RKO (cell line): ENCODE data around the gene NRSN2.

Experiments used
- DNase-seq: peaks from one replicate; pipeline ENCODE4 v3.0.0-alpha.2; 2016; ENCODE audit warnings: low spot score

The NRSN2 gene, protein sequence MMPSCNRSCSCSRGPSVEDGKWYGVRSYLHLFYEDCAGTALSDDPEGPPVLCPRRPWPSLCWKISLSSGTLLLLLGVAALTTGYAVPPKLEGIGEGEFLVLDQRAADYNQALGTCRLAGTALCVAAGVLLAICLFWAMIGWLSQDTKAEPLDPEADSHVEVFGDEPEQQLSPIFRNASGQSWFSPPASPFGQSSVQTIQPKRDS

DNA sequence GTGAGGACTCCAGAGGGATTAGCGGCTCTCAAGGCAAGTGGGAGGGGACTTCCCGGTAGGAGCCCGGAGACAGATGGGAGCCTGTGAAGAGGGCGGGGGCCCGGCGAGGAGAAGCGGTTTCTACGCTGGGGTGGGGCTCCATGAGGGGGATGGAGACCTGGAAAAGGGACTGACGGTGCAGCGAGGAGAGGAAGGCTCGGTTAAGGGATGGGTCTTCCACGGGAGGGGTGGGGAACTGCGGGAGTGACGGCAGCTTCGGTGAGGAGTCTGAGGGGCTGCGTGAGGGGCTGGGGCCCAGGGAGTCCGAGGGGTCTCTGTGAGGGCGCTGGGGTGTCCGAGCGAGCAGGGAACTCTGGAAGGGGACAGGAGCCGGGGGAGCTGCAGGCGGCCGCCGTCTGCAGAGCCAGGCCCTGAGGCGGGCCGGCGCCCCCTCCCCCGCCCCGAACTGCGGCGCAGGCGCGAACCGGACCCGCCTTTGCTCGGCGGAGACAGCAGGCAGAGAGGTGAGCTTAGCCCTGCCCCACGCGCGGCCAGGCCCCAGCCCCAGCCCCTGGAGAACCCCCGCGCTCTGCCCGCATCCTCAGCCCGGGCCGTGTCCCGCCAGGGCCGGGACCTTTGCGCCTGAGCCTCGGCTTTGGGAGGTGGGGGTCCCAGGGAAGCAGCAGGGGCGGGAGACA lies at the start of gene NRSN2:
Gene NRSN2 (plus strand): TSS at position 472 of the 677 bp plus-strand sequence. CDS start 2,533 bp downstream, outside the sequence.
- DNase-seq, result no peak

DNA sequence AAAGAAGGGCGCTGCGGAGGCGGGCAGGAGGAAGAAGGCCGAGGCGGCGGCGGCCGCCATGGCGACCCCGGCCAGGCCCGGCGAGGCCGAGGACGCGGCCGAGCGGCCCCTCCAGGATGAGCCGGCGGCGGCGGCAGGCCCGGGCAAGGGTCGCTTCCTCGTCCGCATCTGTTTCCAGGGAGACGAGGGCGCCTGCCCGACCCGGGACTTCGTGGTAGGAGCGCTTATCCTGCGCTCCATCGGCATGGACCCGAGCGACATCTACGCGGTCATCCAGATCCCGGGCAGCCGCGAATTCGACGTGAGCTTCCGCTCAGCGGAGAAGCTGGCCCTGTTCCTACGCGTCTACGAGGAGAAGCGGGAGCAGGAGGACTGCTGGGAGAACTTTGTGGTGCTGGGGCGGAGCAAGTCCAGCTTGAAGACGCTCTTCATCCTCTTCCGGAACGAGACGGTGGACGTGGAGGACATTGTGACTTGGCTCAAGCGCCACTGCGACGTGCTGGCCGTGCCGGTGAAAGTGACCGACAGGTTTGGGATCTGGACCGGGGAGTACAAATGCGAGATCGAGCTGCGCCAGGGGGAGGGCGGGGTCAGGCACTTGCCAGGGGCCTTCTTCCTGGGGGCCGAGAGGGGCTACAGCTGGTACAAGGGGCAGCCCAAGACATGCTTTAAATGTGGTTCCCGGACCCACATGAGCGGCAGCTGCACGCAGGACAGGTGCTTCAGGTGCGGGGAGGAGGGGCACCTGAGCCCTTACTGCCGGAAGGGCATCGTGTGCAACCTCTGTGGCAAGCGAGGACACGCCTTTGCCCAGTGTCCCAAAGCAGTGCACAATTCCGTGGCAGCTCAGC lies 48.8 kb upstream of the NRSN2 start:
- DNase-seq, result peak; percentile 83

- no peak for DNase-seq
These were observed 48.0 kb upstream of the NRSN2 start for GRCh38 chr20:298776-299391.

DNA sequence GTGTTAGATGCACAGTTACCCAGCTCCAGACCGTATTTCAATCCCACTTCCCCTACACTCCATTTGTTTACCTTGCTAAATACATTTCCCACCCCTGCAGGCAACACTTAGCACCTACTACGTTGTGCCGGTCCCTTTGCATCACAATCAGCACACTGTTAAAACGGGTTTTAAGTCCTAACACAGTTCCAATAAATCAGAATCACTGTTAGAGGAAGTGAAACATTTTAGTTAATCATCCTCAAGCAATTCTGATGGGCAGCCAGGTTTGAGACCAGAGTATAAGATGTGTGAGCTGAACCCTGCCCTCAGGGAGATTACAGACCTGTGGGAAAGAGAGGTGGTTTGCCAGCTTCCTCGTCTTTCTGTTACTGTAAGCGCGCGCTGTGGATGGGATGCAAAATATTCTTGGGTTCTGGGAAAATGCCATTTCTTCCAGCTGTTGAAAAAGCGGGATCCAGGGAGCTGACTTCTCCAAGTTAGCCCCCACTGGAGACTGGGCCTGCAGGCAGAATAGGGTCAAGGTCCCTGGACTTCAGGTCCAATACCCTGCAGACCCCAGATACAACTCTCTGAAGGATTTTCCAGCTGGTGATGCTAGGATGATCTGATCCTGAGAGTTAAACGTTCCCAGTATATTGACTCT lies 46.4 kb upstream of the NRSN2 start:
- no peak for DNase-seq

GRCh38 chr20:301886-302848 lies 44.7 kb upstream of the NRSN2 start:
- no peak for DNase-seq

GRCh38 chr20:305745-306144 lies 41.2 kb upstream of the NRSN2 start:
- DNase-seq, result no peak

GRCh38 chr20:308427-309038 lies 38.4 kb upstream of the NRSN2 start:
- DNase-seq, result no peak

GRCh38 chr20:309306-309840 lies 37.5 kb upstream of the NRSN2 start:
- DNase-seq, result no peak

GRCh38 chr20:309841-310644 lies 36.9 kb upstream of the NRSN2 start:
- no peak for DNase-seq

DNA sequence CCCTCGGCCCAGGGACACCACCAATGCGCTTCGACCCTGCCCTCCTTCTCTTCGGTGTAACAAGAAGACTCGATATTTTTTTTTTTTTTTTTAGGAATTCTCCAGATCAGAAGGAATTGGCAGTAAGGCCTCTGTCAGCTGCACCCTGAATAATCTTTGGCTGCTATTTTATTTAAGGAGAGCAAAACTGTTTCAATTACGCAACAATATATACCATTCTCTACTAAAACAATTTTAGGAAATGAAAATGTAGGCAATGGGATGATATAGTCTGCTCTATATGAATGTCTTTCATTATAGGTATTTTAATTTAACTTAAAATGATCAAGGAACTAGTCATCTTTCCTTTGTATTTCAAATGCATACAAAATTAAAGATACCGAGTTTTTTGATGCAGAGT lies 36.3 kb upstream of the NRSN2 start:
- DNase-seq, result no peak

DNA sequence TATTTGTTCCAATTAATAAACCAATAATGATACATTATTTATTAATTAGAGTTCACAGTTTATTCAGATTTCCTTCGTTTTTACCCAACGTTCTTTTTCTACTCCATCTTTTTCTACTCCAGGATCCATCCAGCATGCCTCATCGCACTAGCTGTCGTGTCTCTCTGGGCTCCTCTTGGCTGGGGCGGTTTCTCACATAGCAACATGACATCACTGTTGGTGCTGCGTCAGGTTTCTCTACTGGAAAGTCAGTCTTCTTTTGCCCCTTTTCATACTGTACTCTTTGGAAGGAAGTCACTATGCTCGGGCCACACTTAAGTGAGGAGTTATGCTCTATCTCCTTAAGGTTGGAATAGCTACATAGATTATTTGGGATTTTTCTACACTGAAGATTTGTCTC lies 35.3 kb upstream of the NRSN2 start:
- no peak for DNase-seq

DNA sequence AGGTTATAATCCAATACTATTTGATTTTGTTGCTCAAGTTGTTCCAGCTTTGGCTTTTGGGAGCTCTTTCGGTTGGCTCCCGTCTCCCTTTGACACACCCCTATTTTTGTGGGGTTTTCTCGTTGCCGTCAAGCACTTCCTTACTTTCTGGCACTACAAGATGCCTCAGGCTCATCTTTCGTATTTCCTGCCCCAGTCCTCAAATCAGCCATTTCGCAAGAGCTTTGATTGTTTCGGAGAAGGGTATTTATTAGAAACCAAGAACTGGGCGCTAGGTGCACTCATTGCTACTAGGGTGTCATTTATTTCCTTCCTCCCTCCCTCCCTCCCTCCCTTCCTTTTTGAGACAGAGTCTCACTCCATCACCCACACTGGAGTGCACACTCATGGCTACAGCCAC lies 34.8 kb upstream of the NRSN2 start:
- no peak for DNase-seq

GRCh38 chr20:312866-313265 lies 34.0 kb upstream of the NRSN2 start:
- DNase-seq, result no peak

GRCh38 chr20:313402-313801 lies 33.5 kb upstream of the NRSN2 start:
- DNase-seq, result no peak

DNA sequence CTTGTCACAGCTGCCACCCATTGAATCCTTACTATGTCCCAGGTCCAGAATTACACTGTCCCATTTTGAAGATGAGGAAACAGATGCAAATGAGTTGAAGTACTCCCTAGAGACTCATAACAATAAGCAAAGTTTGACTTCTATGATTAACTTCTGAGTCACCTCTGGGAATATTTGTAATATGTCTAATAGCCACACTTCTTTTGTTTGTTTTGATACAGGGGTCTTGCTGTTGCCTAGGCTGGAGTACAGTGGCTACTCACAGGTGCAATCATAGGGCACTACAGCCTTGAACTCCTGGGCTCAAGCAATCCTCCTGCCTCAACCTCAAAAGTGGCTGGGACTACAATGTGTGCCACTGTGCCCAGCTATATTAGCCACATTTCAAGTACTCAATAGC lies 33.0 kb upstream of the NRSN2 start:
- peak; percentile 90 for DNase-seq

DNA sequence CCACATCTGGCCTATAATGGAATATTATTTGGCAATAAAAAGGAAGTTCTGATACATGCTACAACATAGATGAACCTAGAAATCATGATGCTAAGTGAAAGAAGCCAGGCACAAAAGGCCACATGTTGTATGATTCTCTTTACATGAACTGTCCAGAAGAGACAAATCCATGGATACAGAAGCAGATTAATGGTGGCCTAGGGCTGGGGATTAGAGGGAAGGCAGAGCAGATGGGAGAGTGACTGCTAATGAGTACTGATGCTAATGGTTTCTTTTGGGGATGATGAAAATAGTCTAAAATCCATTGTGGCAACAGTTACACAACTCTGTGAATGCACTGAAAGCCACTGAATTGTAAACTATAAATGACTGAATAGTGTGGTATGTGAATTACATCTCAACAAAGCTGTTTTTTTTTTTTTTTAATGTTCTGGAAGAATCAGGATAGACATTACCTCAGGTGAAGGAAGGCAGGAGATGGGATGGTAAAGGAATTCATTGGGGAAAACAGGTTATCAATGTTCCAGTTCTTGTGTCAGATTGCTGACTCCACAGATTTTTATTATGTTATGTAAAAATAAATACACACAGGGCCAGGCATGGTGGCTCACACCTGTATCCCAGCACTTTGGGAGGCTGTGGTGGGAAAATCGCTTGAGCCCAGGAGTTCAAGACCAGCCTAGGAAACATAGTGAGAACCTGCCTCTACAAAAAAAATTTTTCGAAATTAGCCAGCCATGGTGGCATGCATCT lies 30.4 kb upstream of the NRSN2 start:
- no peak for DNase-seq

GRCh38 chr20:324177-325044 lies 22.5 kb upstream of the NRSN2 start:
- DNase-seq, result peak; percentile 92
